SK-N-SH (cell line): ENCODE data around the gene CREB3L1. TPM values are rescaled to one million over a fixed set of nuclear protein-coding genes. Genes with fewer than 3 reads are reported as not detected.

Experiments
- CTCF ChIA-PET: fragments of 300-600, 350-600 bp; formaldehyde crosslinking; extraction: SDS; loops from one replicate; lab custom pipeline; 2021; lab: Yijun Ruan, JAX
- POLR2A ChIA-PET: fragments of 350-600 bp; sonication (Branson Sonifier 250); formaldehyde crosslinking; extraction: SDS; loops from one replicate; lab custom pipeline; 2020; ENCODE audit warnings: antibody characterized with exemption, inconsistent platforms; lab: Yijun Ruan, JAX
- DNase-seq: peaks from one replicate; pipeline ENCODE4 v3.0.0; 2012
- H2AFZ ChIP-seq: fragments of 200-600 bp; sonication (generic); 2 replicates; pipeline ENCODE4 v1.8.1; 2016; ENCODE audit warnings: antibody characterized with exemption, mild to moderate bottlenecking, low read depth
- H3F3A ChIP-seq: fragments of 200-600 bp; sonication (generic); replicated peaks from 2 replicates; pipeline ENCODE3; 2016; ENCODE audit warnings: antibody characterized with exemption, mild to moderate bottlenecking; ENCODE audit not compliant: insufficient read depth
- H3K27ac ChIP-seq, 2 experiments: fragments of 200-500 bp in 1 of 2; fragments of 200-600 bp in 1 of 2; sonication (Bioruptor generic) in 1 of 2; sonication (generic), shearing (Covaris generic) in 1 of 2; 2 replicates each; pipeline versions ENCODE4 v1.5.1 to v1.6.1; 2014 to 2016; ENCODE audit warnings: low read depth in 2 of 2, inconsistent platforms in 1 of 2, low read length in 1 of 2, mild to moderate bottlenecking in 1 of 2, mixed read lengths in 1 of 2
- H3K27me3 ChIP-seq: fragments of 200-600 bp; sonication (generic), shearing (Covaris generic); 2 replicates; pipeline ENCODE4 v1.6.1; 2016; ENCODE audit warnings: mixed run types; ENCODE audit not compliant: insufficient read depth
- H3K36me3 ChIP-seq, 2 experiments: fragments of 200-500 bp in 1 of 2; fragments of 200-600 bp in 1 of 2; sonication (Bioruptor generic) in 1 of 2; sonication (generic) in 1 of 2; replicated peaks in 1 of 2; 2 replicates each; pipeline versions ENCODE3 to v1.5.1; 2014 to 2016; ENCODE audit warnings: low read length in 1 of 2, mild to moderate bottlenecking in 1 of 2; ENCODE audit not compliant: insufficient read depth in 2 of 2, control insufficient read depth in 1 of 2
- H3K4me1 ChIP-seq, 2 experiments: fragments of 200-500 bp in 1 of 2; fragments of 200-600 bp in 1 of 2; sonication (Bioruptor generic) in 1 of 2; sonication (generic), shearing (Covaris generic) in 1 of 2; 2 replicates each; pipeline versions ENCODE4 v1.5.1 to v1.6.1; 2014 to 2016; ENCODE audit warnings: low read depth in 1 of 2, low read length in 1 of 2, mixed run types in 1 of 2; ENCODE audit not compliant: insufficient read depth in 2 of 2, control insufficient read depth in 1 of 2
- H3K4me2 ChIP-seq: fragments of 200-600 bp; sonication (generic), shearing (Covaris generic); 2 replicates; pipeline ENCODE4 v1.6.1; 2017; ENCODE audit warnings: mixed run types
- H3K4me3 ChIP-seq, 2 experiments: fragments of 200-500 bp in 1 of 2; fragments of 200-600 bp in 1 of 2; sonication (Bioruptor generic) in 1 of 2; sonication (generic), shearing (Covaris generic) in 1 of 2; 2 replicates each; pipeline versions ENCODE4 v1.5.1 to v1.8.1; 2014 to 2016; ENCODE audit warnings: low read depth in 2 of 2, inconsistent platforms in 1 of 2, low read length in 1 of 2, mild to moderate bottlenecking in 1 of 2, mixed read lengths in 1 of 2, moderate library complexity in 1 of 2
- H3K79me2 ChIP-seq: fragments of 200-600 bp; sonication (generic); 2 replicates; pipeline ENCODE4 v1.8.1; 2017; ENCODE audit warnings: mild to moderate bottlenecking; ENCODE audit not compliant: insufficient read depth
- H3K9ac ChIP-seq: fragments of 200-600 bp; sonication (generic); 2 replicates; pipeline ENCODE4 v1.6.1; 2017; ENCODE audit warnings: mixed run types
- H3K9me2 ChIP-seq: fragments of 200-600 bp; sonication (generic); 2 replicates; pipeline ENCODE4 v1.6.1; 2017; ENCODE audit warnings: mixed run types
- H3K9me3 ChIP-seq: fragments of 200-600 bp; sonication (generic); 2 replicates; pipeline ENCODE4 v1.6.1; 2017; ENCODE audit warnings: mixed run types, mild to moderate bottlenecking, moderate library complexity
- H4K20me1 ChIP-seq: fragments of 200-600 bp; sonication (generic); 2 replicates; pipeline ENCODE4 v1.6.1; 2017; ENCODE audit warnings: mild to moderate bottlenecking, mixed run types; ENCODE audit not compliant: insufficient read depth
- CHD2 ChIP-seq: fragments of 150-350 bp; IDR thresholded peaks from 2 replicates; pipeline ENCODE4 v1.6.1; 2018; ENCODE audit warnings: low read length; ENCODE audit not compliant: partially characterized antibody
- EZH2phosphoT487 ChIP-seq: fragments of 200-600 bp; sonication (generic); IDR thresholded peaks from 2 replicates; pipeline ENCODE4 v1.6.1; 2017; ENCODE audit warnings: low read depth, mixed run types, mild to moderate bottlenecking, antibody characterized with exemption, moderate library complexity, borderline replicate concordance
- FOXJ3 ChIP-seq: sonication (generic); formaldehyde crosslinking; IDR thresholded peaks from 2 replicates; pipeline ENCODE4 v1.5.1; 2020; ENCODE audit warnings: mild to moderate bottlenecking, missing genetic modification reagents
- GABPA ChIP-seq: IDR thresholded peaks from 2 replicates; pipeline ENCODE4 v1.4.0; 2012; ENCODE audit warnings: low read depth, mild to moderate bottlenecking
- MEF2A ChIP-seq: IDR thresholded peaks from 2 replicates; pipeline ENCODE4 v1.4.0; 2012; ENCODE audit warnings: low read depth, borderline replicate concordance
- MXI1 ChIP-seq: IDR thresholded peaks from 2 replicates; pipeline ENCODE4 v1.6.1; 2012; ENCODE audit warnings: mild to moderate bottlenecking, low read depth, low read length, improper control_type of control experiment
- NFIC ChIP-seq: IDR thresholded peaks from 2 replicates; pipeline ENCODE4 v1.4.0; 2012; ENCODE audit warnings: borderline replicate concordance
- POLR2AphosphoS5 ChIP-seq: IDR thresholded peaks from 2 replicates; pipeline ENCODE4 v1.6.1; 2012; ENCODE audit warnings: low read depth, low read length
- RAD21 ChIP-seq: IDR thresholded peaks from 2 replicates; pipeline ENCODE4 v1.6.1; 2012; ENCODE audit warnings: mild to moderate bottlenecking, low read length
- SIN3A ChIP-seq: IDR thresholded peaks from 2 replicates; pipeline ENCODE4 v1.6.1; 2012; ENCODE audit warnings: low read depth, mild to moderate bottlenecking, low read length, moderate library complexity, borderline replicate concordance
- TAF1 ChIP-seq: IDR thresholded peaks from 2 replicates; pipeline ENCODE4 v1.6.1; 2012; ENCODE audit warnings: low read depth, mild to moderate bottlenecking, low read length, moderate library complexity, borderline replicate concordance
- TCF12 ChIP-seq: IDR thresholded peaks from 2 replicates; pipeline ENCODE4 v1.4.0; 2012
- WGBS: methylation state at CpG from one replicate; pipeline ENCODE4 v1.1.6; 2017; ENCODE audit warnings: low lambda C conversion rate; 5-methylcytosine and 5-hydroxymethylcytosine counted together
- polyA plus RNA-seq, 3 experiments: library from polyadenylated mRNA; depleted of rRNA; stranded (reverse); fragments of >200 nt; gene quantifications; 2 replicates each; pipeline ENCODE4 v1.2.3, GENCODE V29; 2012
- TF ChIP-seq, protein P1 (sequence below): IDR thresholded peaks from 2 replicates; pipeline ENCODE4; 2012
- TF ChIP-seq, protein P2 (sequence below): IDR thresholded peaks from 2 replicates; pipeline ENCODE4 v1.4.0; 2012; ENCODE audit warnings: low read depth
- TF ChIP-seq, protein P3 (sequence below): IDR thresholded peaks from 2 replicates; pipeline ENCODE4 v1.6.1; 2012; ENCODE audit warnings: mild to moderate bottlenecking, low read depth, low read length, moderate library complexity
- TF ChIP-seq, protein P4 (sequence below): fragments of 200-600 bp; sonication (generic); IDR thresholded peaks from 2 replicates; pipeline ENCODE4 v1.6.1; 2017; ENCODE audit warnings: antibody characterized with exemption, mild to moderate bottlenecking, moderate library complexity

Gene CREB3L1
- polyA plus RNA-seq, 1 of the 3 experiments (the other 2 are of a cell fraction) = 14.0 TPM

DNA sequence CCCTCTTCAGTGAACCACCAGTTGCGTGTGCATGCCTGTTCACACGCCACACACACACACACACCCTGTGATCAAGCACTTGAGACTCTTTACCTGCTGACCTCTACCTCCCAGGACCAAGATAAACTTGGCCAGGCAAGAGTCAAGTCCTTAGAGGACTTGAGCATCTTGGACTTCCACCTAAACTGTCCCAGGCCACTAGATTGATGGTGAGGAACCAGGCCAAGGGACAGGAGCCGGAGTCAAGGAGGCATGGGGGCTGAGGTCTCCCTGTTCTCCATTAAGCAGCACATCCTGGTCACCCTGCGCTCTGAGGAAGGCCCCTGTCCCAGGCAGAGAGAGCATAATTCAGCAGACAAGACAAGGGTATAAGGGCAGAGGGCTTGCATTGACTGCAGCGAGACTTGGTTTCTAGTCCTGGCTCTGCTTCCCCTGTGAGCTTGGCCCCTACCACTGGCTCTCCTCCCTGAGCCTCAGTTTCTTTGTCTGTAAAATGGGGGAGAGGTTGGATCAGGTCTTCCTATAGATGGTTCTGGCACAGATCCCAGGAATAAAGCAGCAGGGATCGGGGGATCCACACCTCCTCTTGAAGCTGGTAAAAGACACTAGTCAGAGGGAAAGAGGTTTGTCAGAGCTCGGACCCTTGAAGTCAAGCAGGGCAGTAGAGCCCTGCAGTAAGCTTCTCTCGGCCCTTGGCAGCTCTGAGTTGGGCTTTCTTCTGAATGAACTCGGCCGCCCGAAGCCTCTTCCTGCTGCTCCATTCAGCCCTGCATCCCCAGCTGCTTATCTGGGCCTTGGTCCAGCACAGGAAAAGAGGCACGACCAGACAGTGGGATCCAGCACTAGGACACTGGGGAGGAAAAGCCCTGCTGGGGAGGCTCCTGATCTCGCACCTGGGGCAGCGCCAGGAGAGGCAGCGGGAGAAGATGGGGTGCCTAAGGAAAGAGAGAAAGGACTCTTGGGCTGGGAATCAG, 2.0 kb downstream of the CREB3L1 start:
- Histone ChIP-seq H2AFZ (no peak overlapping the region), H3K27me3 (no peaks in the 10 kb centered on the region), H3K4me1 (peaks cover 26 to 28% of the 10 kb centered on the region in 2 experiments), H3K79me2 (peaks cover 70% of the 10 kb centered on the region), H3K9ac (peak overlapping the region; percentile 95)
- 76% methylated on average over 11 of the region's 15 CpGs for WGBS
- DNase-seq = peak; percentile 55
- CTCF ChIA-PET = interaction anchor here (0.6 to 5.4 kb wide), 6 partner anchors 9 to 883 kb away, joined by 3 to 36 read pairs (median 6); no protein-coding TSS in a partner anchor
- TF ChIP-seq MEF2A = no peak
- no peak for TF ChIP-seq TAF1
- peak; percentile 75 for TF ChIP-seq NFIC
- TF ChIP-seq RAD21 = no peak
- TF ChIP-seq, protein P1, sequence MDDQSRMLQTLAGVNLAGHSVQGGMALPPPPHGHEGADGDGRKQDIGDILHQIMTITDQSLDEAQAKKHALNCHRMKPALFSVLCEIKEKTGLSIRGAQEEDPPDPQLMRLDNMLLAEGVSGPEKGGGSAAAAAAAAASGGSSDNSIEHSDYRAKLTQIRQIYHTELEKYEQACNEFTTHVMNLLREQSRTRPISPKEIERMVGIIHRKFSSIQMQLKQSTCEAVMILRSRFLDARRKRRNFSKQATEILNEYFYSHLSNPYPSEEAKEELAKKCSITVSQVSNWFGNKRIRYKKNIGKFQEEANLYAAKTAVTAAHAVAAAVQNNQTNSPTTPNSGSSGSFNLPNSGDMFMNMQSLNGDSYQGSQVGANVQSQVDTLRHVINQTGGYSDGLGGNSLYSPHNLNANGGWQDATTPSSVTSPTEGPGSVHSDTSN = 0 out of 2 replicates have a peak, but pooled peaks have one; percentile 13
- TF ChIP-seq, protein P2, sequence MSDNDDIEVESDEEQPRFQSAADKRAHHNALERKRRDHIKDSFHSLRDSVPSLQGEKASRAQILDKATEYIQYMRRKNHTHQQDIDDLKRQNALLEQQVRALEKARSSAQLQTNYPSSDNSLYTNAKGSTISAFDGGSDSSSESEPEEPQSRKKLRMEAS = 0 out of 2 replicates have a peak, but pooled peaks have one; percentile 59
- peak; percentile 63 for TF ChIP-seq TCF12
- peak; percentile 71; the same call in 1 of the 2 replicates for TF ChIP-seq SIN3A
- TF ChIP-seq, all 33 proteins: peak for 5
- Histone ChIP-seq H3K9me2 (no peaks in the 10 kb centered on the region), H4K20me1 (peaks cover 43% of the 10 kb centered on the region), H3K4me2 (peak overlapping the region; percentile 88), H3K36me3 (peaks cover 0 to 16% of the 10 kb centered on the region in 2 experiments), H3K4me3 (peak overlapping the region; percentile 76 to 87; a peak in 3 of 4 replicates), H3F3A (peaks cover 3% of the 10 kb centered on the region), H3K27ac (peak overlapping the region; percentile 36 to 84), H3K9me3 (no peaks in the 10 kb centered on the region)
- POLR2A ChIA-PET = interaction anchor here (0.8 to 1.0 kb wide), 2 partner anchors 36 to 37 kb away, joined by 3 to 6 read pairs; no protein-coding TSS in a partner anchor

DNA sequence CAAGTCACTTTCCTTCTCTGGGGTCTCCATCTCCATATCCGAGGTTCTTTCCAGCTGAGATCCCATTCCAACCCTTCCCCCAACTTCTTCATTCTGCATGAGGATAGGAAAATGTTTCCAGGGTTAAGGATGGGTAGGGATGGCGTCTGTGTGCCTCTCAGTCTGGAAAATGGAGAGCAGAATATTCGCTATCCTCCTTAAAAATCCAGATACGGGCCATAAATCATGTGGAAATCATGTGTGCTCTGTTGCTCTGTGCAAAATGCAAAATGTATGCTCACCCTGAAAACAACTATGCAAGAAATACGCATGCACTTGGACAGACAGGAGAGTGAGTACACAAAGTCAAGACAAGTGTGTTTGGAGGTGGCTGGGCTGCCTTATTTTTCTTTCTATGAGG, 3.2 kb downstream of the CREB3L1 start:
- ChIA-PET POLR2A (no interaction called here), CTCF (interaction anchor here (1.2 to 1.9 kb wide), 2 partner anchors 9 to 15 kb away, joined by 3 to 8 read pairs; no protein-coding TSS in a partner anchor)
- WGBS = 92% methylated on average over 5 of the region's 5 CpGs
- Histone ChIP-seq H3K27ac (peak overlapping the region in 1 of 2 experiments; percentile 28; a peak in 1 of 4 replicates), H3K79me2 (peaks cover 83% of the 10 kb centered on the region), H3K27me3 (no peaks in the 10 kb centered on the region), H2AFZ (no peak overlapping the region), H3K4me3 (peak overlapping the region in 1 of 2 experiments; percentile 87; a peak in 1 of 4 replicates), H4K20me1 (peaks cover 56% of the 10 kb centered on the region), H3K9ac (peak overlapping the region; percentile 39; the same call in 1 of the 2 replicates), H3K9me2 (no peaks in the 10 kb centered on the region), H3K9me3 (no peaks in the 10 kb centered on the region), H3K4me1 (peaks cover 26 to 28% of the 10 kb centered on the region in 2 experiments), H3K36me3 (peaks cover 0 to 16% of the 10 kb centered on the region in 2 experiments), H3K4me2 (peak overlapping the region; percentile 88), H3F3A (peaks cover 3% of the 10 kb centered on the region)
- DNase-seq = no peak
- no peak for TF ChIP-seq MXI1
- no peak for TF ChIP-seq MEF2A
- no peak for TF ChIP-seq CHD2
- no peak for TF ChIP-seq EZH2phosphoT487
- TF ChIP-seq, protein P3, sequence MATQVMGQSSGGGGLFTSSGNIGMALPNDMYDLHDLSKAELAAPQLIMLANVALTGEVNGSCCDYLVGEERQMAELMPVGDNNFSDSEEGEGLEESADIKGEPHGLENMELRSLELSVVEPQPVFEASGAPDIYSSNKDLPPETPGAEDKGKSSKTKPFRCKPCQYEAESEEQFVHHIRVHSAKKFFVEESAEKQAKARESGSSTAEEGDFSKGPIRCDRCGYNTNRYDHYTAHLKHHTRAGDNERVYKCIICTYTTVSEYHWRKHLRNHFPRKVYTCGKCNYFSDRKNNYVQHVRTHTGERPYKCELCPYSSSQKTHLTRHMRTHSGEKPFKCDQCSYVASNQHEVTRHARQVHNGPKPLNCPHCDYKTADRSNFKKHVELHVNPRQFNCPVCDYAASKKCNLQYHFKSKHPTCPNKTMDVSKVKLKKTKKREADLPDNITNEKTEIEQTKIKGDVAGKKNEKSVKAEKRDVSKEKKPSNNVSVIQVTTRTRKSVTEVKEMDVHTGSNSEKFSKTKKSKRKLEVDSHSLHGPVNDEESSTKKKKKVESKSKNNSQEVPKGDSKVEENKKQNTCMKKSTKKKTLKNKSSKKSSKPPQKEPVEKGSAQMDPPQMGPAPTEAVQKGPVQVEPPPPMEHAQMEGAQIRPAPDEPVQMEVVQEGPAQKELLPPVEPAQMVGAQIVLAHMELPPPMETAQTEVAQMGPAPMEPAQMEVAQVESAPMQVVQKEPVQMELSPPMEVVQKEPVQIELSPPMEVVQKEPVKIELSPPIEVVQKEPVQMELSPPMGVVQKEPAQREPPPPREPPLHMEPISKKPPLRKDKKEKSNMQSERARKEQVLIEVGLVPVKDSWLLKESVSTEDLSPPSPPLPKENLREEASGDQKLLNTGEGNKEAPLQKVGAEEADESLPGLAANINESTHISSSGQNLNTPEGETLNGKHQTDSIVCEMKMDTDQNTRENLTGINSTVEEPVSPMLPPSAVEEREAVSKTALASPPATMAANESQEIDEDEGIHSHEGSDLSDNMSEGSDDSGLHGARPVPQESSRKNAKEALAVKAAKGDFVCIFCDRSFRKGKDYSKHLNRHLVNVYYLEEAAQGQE = no peak
- no peak for TF ChIP-seq POLR2AphosphoS5
- no peak for TF ChIP-seq GABPA
- no peak for TF ChIP-seq NFIC
- TF ChIP-seq TCF12 = no peak
- TF ChIP-seq, protein P4, sequence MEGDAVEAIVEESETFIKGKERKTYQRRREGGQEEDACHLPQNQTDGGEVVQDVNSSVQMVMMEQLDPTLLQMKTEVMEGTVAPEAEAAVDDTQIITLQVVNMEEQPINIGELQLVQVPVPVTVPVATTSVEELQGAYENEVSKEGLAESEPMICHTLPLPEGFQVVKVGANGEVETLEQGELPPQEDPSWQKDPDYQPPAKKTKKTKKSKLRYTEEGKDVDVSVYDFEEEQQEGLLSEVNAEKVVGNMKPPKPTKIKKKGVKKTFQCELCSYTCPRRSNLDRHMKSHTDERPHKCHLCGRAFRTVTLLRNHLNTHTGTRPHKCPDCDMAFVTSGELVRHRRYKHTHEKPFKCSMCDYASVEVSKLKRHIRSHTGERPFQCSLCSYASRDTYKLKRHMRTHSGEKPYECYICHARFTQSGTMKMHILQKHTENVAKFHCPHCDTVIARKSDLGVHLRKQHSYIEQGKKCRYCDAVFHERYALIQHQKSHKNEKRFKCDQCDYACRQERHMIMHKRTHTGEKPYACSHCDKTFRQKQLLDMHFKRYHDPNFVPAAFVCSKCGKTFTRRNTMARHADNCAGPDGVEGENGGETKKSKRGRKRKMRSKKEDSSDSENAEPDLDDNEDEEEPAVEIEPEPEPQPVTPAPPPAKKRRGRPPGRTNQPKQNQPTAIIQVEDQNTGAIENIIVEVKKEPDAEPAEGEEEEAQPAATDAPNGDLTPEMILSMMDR = no peak
- TF ChIP-seq, protein P2 = no peak
- no peak for TF ChIP-seq TAF1
- TF ChIP-seq FOXJ3 (CRISPR knock-in tag) = no peak
